ENCODE measurements around the gene FBXO24.
"Not testable (repeated sequence)": the region's sequence is repeated elsewhere in the genome, so short reads cannot be mapped to it uniquely, and the experiment has no call there.

Gene FBXO24

DNA sequence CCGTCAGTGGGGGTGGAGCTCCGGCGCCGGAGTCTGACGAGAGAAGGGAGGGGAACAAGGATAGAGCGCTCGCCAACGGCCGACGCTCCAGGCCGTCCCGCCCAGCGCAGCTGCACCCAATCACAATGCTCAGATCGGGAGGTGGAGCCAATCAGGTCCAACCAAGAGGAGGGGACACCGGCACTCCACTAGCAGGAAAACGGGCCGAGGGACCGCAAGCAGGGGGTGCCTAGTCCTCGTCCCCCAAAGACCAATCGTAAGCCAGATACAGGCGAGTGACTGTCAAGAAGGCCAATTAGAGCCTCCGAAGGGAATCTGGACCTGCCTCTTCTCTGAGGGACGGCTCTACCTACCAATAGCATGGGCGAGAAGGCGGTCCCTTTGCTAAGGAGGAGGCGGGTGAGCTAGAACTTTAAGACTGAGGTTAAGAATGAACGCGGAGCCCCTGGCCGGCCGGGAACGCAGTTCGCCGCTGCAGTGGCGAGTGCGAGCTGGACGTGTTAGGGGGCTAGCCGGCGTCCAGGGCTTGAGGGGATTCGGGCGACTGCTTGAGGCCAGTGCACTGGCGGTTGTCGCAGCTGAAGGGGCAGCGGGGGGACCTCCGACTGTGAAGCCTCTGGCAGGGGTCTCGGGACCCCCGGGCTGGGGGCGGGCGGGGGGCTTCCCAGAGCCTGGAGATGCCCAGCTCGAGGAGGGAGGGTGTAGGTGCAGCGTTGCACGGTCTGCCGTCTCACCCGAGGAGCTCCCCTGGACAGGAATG, at the start of gene FBXO24:
TSS of gene FBXO24 (plus strand) at position 63 of the 760 bp plus-strand sequence. CDS start at position 361, 298 bp downstream.
- DNase-seq (ENCODE audit: low spot score): peak; percentile 99

- DNase-seq (ENCODE audit: low spot score): not testable (repeated sequence)
Measured at GRCh38 chr7:100536695-100537094, 49.4 kb upstream of the FBXO24 start.

DNA sequence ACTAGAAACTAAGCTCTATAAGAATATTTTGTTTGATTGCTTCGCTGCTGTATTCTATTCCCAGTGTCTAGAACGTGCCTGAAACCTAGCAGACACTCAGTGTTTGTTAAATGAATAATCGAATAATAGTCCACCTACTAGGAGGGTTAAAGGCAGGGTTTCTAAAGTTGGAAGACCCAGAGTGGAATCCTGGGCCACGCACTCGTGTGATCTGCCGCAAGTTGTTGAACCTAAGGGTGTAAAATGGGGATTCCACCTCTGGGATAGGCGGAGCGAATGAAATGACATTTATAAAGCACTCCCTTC, 47.8 kb upstream of the FBXO24 start:
- DNase-seq (ENCODE audit: low spot score): no peak

GRCh38 chr7:100538654-100539435, 47.3 kb upstream of the FBXO24 start, which contains the start of gene AGFG2:
TSS of gene AGFG2 (plus strand) at chr7:100539203. CDS start at chr7:100539347, 144 bp downstream.
- peak; percentile 100 for DNase-seq (ENCODE audit: low spot score)

- no peak for DNase-seq (ENCODE audit: low spot score)
Measured at GRCh38 chr7:100539436-100540006, 46.6 kb upstream of the FBXO24 start.

GRCh38 chr7:100540073-100540723, 45.9 kb upstream of the FBXO24 start:
- DNase-seq (ENCODE audit: low spot score): no peak

DNA sequence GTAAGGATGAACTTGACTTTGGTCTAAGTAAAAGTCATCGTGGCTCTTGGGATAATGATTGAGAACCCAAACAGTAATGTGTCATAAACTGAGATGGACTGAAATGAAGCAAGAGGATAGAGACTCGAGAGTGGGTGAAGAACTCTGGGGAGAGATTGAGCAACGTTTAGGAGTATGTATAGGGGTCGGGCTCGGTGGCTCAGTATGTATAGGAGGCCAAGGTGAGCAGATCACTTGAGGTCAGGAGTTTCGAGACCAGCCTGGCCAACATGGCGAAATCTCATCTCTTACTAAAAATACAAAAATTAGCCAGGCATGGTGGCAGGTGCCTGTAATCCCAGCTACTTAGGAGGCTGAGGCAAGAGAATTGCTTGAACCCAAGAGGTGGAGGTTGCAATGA, 44.8 kb upstream of the FBXO24 start:
- not testable (repeated sequence) for DNase-seq (ENCODE audit: low spot score)

DNA sequence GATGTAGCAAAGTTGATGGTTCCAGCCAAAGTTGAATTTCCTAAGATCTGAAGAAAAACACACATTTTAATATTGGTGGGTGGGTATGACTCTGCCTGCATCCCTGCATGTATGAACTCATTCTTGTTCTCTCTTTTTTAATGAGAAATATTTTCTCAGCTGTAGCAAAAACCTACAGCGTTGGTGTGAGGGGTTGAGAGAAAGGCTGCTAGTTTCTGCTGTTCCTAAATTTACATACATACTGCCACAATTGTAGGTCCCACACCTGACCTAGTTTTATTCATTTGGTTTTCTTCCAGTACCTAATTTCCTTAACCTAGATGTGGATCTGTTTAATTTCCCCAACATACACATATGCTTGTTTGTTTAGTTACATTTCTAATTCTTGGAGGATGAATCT, 42.5 kb upstream of the FBXO24 start:
- DNase-seq (ENCODE audit: low spot score): no peak

- no peak for DNase-seq (ENCODE audit: low spot score)
Measured at GRCh38 chr7:100544386-100544785, 41.7 kb upstream of the FBXO24 start.

GRCh38 chr7:100544967-100545359, 41.2 kb upstream of the FBXO24 start:
- no peak for DNase-seq (ENCODE audit: low spot score)

DNA sequence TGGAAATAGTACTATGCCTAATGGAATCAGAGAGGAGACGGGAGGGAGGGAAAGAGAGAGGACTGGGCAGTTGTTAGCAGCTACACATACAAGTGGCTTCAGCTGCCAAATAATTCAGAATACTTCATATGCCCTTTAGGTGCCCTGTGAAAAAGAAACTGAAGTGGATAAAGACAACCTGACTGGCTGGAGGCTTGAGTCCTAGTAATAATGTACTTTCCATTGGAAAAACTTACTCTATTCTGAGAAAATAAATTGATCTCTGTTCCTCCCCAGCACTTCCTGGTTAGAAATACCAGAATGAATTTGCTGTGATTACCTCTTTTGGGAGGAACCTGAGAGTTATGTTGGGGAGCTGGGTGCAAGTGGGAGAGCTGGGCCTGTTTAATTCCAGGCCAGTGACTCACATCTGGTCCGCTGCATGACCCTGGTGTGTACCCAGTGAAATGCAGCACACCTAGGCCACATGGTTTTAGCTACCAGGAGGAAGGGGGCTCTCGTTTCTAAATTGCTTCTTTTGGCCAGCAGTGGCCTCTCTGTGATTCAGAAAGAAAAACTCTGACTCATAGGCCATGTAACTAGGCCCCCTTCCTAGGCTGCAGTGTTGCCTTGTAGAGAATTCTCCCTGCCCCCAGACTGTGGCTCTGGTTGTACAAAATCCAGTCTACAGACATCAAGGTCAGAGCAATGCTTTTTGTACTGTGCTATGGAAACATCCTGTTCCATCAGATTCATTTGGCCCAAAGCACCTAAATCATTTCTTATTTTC, 40.6 kb upstream of the FBXO24 start:
- peak; percentile 80 for DNase-seq (ENCODE audit: low spot score)

DNA sequence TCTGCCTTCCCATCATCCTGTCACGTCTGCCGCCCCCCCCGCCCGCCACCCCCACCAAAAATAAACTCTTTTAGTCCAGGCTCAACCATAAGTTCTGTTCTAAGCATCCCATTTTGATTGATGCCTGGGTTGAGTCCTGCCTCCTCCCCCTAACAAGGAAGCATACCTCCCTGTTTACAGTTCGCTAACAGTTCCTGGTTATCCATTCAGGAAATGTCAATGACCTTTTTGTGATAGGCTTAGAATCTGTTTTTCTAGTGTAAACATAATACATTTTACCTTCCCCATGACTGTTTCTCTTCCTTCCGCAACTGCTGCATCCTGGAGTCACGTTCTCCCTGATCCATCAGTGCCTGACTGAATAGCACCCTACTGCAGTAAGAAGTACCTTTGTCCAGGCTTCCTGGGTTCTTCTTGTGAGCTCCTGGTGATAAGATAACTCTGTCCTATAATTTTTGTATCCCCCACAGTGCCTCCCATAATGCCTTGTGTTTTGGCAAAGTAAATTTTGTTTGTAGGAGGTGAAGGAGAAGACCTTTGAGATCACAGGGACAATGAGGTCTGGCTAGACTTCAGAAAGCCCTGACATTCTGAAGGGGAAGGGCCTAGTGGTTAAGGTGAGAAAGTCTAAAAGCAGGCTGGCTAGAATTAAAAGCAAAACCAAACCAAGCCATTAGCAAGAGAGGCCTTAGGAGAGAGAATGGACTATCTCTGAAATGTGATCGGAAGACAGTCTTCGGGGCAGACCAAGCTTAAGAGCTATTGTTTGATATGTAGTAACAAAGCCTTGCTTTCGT, 39.8 kb upstream of the FBXO24 start:
- no peak for DNase-seq (ENCODE audit: low spot score)

DNA sequence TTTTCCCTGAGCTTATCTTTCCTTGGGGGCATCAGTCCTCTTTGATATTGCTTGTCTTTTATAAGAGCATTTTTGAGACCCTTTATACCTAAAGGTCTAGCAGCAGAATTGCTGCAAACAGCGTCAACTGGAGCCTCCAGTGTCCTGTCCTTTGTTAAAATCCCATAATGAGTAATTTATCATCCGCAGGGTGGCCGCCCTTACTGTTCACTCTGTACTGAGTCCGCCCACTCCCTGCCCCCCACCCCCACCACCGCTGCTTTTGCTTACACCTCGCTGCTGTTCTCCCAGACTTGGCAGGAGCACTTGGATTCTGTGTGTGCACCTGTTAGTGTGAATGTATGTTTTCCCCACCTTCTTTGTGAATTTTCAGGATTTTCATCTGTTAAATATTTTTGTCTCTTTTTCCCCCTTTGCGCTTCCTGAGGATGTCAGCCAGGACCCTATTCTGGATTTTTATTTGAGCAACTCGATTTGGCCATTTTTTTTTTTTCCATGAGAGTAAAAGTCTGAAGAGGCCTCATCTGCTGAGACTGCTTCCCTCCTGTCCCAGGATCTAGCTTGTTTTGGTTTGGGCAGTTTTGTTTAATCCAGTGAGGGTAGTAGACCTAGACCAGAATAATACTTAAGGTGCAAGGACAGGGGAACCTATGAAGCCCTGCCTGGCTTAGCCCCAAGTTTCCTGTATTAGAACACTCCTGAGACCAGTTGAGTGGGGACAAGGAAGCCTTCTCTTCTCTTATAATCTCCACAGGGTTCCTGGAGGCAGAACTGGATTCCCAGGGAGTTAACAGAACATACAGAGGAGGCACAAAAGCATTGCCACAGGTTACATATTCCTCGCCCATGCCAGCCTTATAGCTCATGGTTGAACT, 39.0 kb upstream of the FBXO24 start:
- no peak for DNase-seq (ENCODE audit: low spot score)

DNA sequence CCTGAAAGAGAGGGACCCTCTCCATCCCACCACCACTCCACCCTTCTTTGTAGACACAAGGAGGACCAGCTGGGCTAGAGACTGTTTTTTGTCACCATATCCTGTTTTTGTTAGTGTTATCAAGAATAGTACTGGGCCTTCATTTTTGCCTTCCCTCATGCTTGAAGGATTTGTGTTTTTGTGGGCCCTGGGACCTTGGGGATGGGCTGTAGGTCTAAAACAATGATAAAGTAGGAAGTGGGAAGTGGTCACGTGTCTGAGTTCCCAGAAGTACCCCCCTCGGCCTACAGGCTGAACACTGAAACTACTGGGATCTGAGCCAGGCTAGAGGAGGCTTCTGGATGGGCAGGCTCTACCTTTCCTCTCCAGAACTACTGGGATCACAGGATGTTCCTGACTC, 38.3 kb upstream of the FBXO24 start:
- no peak for DNase-seq (ENCODE audit: low spot score)

DNA sequence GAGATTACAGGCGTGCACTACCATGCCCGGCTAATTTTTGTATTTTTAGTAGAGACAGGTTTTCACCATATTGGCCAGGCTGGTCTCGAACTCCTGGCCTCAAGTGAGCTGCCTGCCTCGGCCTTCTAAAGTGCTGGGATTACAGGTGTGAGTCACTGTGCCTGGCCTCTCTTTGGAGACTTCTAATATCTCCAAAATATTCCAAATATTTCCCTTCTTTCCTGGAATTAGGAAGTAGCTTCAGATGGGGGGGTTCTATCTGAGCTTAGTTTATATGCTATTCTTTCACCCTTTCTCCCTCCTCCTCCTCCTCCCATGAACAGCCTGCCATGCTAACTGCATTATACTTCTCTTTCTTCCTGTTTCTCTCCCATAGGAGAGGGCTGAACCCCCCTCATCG, 37.7 kb upstream of the FBXO24 start:
- DNase-seq (ENCODE audit: low spot score): not testable (repeated sequence)

DNA sequence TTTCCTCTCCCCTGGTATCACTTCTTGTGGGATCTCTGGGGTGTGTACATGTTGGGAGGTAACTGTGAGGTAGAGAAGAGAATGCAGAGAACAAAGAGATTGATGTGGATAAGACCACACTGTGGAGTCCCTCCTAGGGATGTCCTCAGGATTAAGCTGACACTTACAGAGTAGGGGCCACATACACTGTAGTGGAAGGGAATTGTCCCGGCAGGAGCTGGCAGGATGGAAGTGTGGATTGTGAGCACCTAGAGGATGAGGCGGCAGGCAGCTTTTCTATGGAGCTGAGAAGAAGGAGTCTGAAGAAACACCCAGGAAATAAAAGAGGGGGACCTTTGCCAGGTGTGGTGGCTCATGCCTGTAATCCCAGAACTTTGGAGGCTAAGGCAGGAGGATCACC, 33.6 kb upstream of the FBXO24 start:
- no peak for DNase-seq (ENCODE audit: low spot score)

DNA sequence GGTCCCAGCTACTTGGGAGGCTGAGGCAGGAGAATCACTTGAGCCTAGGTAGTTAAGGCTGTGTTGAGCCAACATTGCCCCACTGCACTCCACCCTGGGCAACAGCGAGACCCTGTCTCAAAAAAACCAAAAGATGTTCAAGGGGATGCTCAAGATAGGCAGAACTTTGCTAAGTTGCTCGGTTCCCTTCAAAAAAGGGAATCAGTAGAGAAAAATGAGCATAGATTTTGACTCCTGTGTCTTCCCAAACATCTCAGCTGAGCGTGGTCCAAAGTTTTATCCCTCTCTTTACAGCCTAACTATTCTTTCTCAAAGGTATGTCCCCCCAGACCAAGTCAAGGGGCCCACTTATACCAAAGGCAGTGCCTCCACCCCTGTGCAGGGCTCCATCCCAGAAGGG, 33.1 kb upstream of the FBXO24 start:
- DNase-seq (ENCODE audit: low spot score): no peak

DNA sequence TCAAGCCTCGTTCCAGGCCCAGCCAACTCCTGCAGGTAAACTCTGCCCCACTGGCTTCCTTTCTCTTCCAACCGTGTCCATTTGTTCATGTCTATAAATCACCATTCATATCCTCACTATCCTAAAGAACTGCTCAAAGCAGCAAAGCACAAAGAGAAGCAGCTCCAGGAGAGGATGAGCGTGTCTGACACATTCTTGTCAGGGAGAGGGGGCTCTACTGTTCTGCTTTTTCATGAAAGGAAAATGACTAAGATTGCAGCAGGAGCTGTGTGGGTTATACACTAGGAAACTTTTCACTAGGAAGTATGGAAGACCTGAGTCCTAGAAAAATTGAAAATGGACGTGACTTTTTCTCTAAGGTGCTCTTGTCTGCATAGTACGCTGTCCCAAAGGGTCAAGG, 30.4 kb upstream of the FBXO24 start:
- DNase-seq (ENCODE audit: low spot score): no peak

DNA sequence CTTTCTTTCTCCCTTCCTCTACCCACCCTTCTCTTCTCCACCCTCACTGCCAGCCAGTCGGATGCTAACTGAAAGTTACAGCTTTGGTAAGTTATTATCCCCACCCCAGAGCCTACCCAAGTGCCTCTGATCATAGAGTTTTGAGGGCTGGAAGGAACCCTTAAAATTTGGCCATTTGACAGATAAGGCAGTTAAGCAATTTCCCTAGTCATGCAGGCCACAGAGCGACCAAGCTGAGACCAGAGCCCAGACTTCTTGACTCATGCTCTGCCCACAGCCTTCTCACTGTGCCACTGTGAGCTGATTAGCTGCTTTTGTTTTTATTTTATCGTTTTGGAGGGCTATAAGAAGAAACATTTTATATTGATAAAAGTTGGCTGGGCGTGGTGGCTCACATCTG, 29.6 kb upstream of the FBXO24 start:
- peak; percentile 82 for DNase-seq (ENCODE audit: low spot score)

GRCh38 chr7:100559127-100559526, 27.0 kb upstream of the FBXO24 start:
- no peak for DNase-seq (ENCODE audit: low spot score)
